Bone marrow (tissue), 2 donors: ENCODE results near the gene HMGXB3.
"Not testable (repeated sequence)": the region's sequence is repeated elsewhere in the genome, so short reads cannot be mapped to it uniquely, and the experiment has no call there.

Experiments used
- DNase-seq, 2 donors: peaks; one replicate each; lab custom pipeline; 2025; lab: John Stamatoyannopoulos, UW

Gene HMGXB3

GRCh38 chr5:150068961-150069645, 68.6 kb downstream of the HMGXB3 start:
- DNase-seq: no peak

- no peak for DNase-seq
Observed at GRCh38 chr5:150069672-150070627, 69.4 kb downstream of the HMGXB3 start.

- no peak for DNase-seq
Observed at GRCh38 chr5:150070821-150071220, 70.3 kb downstream of the HMGXB3 start.

GRCh38 chr5:150073086-150073625, 72.6 kb downstream of the HMGXB3 start:
- DNase-seq: no peak

- DNase-seq: no peak
Observed at GRCh38 chr5:150073677-150074076, 73.1 kb downstream of the HMGXB3 start.

- no peak for DNase-seq
Observed at GRCh38 chr5:150075233-150075632, 74.7 kb downstream of the HMGXB3 start.

- DNase-seq: no peak
Observed at GRCh38 chr5:150075806-150076205, 75.3 kb downstream of the HMGXB3 start.

- DNase-seq: no peak
Observed at GRCh38 chr5:150077060-150077459, 76.5 kb downstream of the HMGXB3 start.

- DNase-seq: no peak
Observed at GRCh38 chr5:150077996-150078801, 77.7 kb downstream of the HMGXB3 start.

GRCh38 chr5:150078802-150079689, 78.5 kb downstream of the HMGXB3 start:
- no peak for DNase-seq

GRCh38 chr5:150079909-150080461, 79.4 kb downstream of the HMGXB3 start:
- DNase-seq: no peak

- DNase-seq: no peak
Observed at GRCh38 chr5:150080696-150081435, 80.3 kb downstream of the HMGXB3 start.

GRCh38 chr5:150081541-150082283, 81.2 kb downstream of the HMGXB3 start:
- peak; percentile 30 to 96 for DNase-seq

GRCh38 chr5:150082374-150082773, 81.8 kb downstream of the HMGXB3 start:
- DNase-seq: peak in 1 of 2 donors; percentile 71

GRCh38 chr5:150082889-150083288, 82.3 kb downstream of the HMGXB3 start:
- no peak for DNase-seq

GRCh38 chr5:150084754-150085153, 84.2 kb downstream of the HMGXB3 start:
- DNase-seq: not testable (repeated sequence)

- DNase-seq: no peak
Observed at GRCh38 chr5:150085191-150085912, 84.8 kb downstream of the HMGXB3 start.

- no peak for DNase-seq
Observed at GRCh38 chr5:150085950-150086715, 85.6 kb downstream of the HMGXB3 start, which contains the start of gene CSF1R. TSS of gene CSF1R (minus strand) at chr5:150086554. CDS start at chr5:150086427, 127 bp downstream.
